IPS-NIHi7 (cell line): ENCODE data around the gene PPM1L.

ENCODE experiments used
- DNase-seq: peaks from one replicate; pipeline ENCODE4 v3.0.0; 2012; ENCODE audit warnings: mixed read lengths; ENCODE audit errors: extremely low spot score

Gene PPM1L

DNA sequence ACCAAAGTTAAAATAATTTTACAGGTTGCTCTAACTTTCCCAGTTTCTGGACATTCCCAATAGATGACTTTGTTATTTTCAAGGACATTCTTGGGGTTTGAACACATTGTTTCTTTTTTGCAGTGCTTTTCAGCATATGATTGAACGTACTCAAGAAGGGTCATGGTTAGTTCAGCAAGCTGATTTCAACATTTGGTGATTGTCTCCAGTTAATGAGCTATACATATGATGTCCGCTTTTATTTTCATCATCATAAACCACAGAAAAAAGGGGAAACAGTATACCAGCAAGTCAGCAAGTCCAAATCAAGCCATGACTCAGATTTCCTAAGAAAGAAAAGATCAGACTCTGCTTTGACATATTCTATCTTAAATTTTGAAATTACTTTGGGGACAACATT lies 279.7 kb downstream of the PPM1L start:
- DNase-seq, result no peak

DNA sequence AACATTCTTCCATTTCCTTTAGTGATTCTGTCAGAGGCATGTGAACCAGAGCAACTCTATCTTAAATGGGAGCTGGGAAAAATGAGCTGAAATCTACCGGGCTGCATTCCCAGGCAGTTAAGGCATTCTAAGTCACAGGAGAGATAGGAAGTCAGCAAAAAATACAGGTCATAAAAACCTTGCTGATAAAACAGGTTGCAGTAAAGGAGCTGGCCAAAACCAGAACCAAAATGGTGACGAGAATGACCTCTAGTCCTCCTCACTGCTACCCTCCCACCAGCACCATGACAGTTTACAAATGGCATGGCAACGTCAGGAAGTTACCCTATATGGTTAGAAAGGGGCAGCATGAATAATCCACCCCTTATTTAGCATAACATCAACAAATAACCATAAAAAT lies 282.7 kb downstream of the PPM1L start:
- DNase-seq, result no peak

DNA sequence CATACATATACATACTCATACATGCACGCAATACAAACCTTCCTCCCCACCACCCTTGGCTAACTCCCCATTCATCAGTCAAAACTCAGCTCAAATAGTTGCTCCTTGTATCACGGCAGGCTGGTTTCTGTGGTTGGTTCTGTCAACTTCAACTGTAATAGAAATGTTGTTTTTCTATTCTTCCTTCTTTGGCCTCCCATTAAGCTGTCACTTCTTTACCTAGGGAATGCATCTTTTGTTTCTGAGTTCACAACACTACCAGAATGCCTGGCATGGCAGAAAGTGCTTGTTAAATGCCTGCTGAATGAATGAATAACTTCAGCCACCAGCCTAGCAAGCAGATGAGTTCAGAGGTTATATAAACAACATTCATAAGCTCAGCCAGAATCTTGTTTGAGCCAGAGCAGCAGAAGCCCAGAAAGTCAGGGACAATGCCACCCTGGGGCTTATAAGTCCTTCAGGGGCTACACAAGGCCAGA lies 286.0 kb downstream of the PPM1L start:
- DNase-seq, result no peak

DNA sequence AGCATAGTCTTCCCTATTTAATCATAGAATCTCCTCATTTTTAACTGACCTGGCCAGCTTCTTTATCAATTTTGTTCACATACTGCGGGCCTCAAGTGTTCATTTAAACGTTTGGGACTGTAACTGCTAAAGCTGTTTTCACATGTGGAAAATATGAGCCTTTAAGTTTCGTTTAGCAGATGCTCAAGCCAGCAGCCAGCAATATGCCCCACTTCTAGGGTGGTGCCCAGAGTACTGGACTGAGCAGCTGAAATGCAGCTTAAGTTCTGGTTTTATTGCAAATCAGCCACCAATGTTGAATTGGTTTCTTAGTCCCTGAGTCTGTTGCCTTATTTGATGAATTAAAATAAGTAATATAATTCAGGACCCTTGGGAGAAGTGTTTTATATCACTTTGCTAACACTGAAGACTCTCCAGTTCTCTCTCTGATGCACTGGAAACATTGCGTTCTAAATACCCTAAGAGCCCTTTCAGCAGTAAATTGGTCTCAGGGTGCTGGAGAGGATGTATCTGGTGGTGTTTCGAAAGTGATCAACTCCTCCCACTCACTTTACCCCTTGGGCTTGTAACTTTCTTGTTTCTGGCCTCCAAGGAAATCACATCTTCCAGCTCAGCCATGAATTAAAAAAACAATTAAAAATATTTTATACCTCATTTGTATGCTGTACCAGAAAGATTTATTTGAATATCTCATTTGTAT lies 287.5 kb downstream of the PPM1L start:
- no peak for DNase-seq

DNA sequence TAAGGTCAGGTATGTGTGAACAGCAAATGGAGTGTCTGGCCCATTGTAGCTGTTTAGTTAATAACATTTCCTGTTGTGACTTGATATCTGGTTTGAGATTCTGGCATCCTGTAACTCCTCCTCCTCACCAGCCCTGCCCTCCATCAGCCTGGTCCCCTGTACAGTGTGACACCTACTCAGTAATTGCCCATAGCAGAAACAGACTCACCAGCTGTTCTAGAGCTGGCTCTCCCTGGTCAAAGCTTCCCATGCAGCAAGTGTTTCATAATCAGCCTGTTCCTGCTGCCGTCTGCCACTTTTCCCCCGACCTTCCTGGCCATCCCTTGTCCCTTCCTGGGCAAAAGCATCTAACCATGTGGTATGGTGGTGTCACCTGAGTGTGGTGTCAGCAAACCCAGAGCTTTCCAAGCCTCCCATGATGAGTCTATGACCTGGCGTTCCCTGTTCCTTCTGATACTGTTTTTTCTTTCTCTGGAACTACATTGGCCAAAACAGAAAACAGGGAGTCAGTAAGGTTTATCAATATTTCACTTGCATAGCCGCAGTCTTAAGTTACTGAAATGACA lies 293.7 kb downstream of the PPM1L start:
- no peak for DNase-seq

DNA sequence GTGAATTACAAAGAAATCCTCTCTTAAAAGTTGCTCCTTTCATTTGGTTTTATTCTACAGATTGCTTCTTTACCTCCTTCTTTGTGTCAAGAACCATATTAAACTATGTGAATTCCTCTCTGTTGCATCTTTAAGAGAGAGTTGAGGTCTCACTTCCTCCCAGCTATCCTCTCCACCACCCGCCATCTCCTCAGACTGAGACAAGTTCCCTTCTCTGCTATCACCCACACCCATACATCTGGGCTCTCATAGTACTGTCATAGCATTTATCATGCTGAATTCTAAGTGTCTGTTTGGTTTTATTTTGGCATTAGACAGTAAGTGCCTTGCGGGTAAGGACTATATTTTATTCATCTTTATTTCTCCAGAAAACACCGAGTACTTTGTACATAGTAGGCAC lies 294.9 kb downstream of the PPM1L start:
- DNase-seq, result no peak

DNA sequence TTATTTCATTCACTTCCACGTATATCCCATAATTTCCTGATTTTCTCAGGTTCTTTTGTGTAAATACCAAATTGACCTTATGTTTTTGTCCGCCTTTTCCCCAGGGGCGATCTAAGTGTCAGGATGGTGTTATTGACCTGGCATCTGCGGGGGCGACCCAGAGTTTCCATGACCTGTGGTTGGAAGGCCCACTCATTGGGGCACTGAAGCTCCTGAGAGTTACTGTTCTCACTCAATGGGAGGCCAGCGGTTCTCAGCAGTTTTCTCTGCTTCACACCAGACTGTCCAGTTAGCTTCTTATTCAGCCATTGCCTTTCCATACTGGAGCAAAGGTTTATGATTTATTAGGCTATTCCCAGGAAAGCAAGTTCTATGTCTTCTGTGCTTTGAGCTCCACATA lies 295.8 kb downstream of the PPM1L start:
- no peak for DNase-seq

DNA sequence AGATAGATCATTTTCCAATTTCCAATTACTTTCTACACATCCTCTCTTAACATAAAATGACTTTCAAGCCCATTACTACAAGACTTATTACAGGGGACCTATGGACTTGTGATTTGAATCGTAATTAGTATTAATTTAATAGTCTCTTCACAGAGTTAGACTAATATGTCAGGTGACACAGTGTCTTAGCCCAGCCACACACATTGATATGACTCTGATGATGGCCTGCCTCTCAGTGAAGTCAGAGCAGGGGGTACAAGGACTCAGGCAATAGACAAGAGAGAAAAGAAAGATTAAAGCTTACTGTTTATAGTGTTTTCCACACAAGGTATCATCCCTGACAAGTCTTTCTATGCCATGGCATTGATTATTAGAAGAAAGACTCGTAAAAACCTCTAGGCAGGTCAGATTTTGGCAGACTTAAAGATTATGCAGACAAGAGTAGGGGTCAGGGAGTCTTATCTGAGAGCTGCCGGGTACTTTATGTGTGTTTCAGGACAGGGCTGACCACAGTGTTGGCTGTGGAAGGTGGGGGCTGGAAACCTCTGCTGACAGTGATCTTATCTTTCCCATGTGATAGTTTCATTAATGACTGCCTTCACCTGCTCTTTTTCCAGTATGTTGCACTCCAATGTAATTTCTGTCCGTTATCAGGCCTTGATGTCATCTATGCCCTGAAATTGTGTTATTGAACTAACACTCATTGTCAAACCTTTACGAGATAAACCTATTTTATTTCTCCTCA lies 299.0 kb downstream of the PPM1L start:
- DNase-seq, result no peak

DNA sequence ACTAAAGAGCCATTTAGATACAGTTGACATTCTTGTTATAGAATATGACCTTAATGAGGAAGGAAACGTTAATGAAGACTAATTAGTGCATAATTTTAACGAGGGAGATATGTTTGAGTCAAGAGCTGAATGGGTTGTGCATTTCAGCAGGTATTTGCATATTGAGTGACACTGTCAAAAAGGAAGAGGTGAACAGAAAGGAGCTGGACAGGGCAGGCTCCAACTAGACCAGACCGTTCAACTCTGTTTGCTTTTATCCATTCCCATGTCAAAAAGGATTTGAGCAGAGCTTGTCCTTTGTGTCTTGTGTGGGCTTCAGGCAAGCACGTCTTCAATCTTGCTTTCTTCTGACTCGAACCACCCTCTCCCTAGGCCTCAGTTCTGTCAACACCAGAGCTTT lies 308.4 kb downstream of the PPM1L start:
- no peak for DNase-seq

DNA sequence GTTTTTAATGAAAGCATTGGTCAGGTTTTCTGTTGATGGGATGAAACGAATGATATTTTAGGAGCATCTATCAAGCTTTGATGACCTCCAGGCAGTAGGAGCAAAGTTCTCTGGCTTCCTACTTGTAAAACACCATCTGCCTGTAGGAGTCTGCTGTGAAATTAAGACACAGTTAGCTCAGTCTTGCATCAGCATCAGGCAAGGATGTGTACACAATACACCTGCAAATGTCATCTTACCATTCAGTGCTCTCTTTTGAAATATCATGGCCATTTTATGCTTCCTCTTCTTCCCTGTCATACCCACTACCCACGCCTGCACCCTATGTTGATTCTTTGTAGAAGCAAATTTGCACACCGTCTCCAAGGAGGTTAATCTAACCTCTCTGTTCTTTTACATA lies 310.9 kb downstream of the PPM1L start:
- no peak for DNase-seq

DNA sequence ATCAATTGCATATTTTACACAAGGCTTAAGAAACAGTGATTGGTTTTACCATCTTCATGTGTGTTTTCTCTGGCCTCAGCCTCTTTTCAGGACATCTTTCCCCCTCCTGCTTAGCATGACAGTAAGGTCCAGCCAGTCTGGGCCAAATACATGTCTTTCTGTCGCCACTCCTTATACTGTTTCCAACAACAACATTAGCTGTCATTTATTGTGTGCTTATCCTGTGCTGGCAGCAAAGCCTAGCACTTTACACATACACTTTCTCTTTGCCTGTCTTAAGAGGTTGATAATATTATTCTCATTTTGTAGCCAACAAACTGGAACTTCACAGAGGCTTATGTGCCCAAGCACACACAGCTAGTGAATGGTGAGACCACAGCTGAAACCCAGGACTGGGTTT lies 311.3 kb downstream of the PPM1L start:
- no peak for DNase-seq

DNA sequence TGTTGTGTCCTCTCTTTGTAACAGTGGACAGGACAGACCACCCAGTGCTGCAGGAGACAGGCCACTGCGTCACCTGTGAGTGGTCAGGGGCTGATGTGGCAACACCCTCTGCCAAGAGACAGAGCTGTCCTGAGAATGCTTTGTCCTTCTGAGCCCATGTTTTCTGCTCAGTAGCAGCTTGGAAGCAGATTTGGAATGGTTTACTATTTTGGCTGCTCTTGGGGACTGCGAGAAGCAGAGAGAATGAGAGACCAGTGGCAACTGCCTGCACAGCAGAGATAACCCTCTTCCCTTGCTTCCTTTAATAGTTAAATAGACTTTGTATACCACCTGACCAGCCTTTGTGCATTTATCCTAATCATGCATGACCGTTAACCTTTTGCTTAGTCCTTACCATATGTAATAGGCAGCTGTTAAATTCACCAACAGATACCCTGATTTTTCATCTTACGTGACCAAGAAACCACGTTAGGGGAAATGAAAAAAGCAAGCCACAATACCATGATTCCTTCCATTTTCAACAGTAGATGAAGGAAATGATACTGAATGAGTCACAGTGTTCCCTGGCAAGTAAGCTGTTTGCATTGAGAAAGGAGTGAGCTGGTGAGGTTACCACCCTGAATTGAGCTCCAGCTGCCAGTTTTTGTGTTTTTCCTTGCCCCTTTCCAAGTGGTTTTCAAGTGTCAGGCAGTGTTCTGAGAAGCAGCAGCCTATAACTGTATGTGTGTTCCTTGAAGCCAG lies 313.6 kb downstream of the PPM1L start:
- DNase-seq, result no peak

DNA sequence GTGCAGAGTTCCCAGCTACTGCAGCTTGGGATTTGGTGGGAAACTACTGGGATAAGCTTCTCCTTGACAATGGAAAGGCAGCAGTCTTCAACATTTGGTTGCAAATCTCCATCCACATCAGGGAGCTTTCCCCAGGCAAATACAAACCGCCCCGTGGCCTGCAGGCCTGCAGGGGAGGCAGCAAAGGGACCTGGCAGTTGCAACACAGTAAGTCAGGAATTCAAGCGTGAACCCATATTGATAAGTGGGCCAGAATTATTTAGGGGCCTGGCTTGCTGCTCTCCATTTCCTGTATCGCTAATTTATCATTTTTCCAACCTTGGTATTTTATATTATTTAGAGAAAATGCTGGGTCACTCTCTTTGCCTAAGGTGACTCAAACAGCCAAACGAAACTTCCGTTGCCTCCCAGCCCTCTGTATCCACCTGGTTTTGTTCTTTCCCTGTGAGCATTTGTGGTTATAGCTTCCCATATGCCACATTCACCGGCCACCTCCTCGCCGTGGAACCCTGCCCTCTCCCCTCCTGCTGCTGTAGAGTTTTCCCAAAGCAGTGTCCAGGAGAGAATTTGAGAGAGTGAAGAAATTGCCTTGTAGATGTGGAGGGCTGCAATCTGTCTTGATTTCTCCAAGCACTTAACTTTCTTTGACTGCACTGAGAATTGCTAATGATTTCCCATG lies 314.4 kb downstream of the PPM1L start:
- DNase-seq, result peak; percentile 19

DNA sequence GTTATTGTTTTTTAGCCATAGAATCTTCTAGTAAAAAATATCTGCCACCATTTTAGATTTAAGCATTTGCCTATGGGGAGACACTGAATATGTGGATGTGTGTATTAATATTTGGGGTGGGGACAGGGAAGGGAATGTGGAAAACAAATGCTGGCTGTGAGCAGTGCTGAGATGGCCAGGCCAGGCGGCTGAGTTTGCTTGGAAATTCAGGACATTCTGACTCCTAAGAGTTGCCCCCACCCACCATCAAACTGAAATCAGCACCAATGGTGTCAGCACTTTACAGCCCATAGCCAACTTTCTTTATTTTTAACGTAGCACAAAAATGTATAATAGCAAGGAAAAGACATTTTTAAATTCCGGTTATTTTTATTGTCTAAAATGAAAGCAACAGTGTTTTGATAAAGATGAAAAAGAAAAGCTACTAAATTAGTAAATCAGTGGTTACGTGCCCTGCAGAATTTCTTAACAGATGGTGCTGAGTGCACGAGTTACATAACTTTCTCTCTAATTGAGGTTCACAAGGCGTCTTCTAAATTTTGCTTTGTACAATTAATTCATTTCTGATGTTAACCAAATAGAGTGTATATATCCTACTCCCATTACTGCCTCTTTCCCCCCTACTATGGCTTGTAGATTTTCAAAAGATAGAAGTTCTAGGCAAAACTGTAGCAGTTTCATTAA lies 315.1 kb downstream of the PPM1L start:
- DNase-seq, result no peak

DNA sequence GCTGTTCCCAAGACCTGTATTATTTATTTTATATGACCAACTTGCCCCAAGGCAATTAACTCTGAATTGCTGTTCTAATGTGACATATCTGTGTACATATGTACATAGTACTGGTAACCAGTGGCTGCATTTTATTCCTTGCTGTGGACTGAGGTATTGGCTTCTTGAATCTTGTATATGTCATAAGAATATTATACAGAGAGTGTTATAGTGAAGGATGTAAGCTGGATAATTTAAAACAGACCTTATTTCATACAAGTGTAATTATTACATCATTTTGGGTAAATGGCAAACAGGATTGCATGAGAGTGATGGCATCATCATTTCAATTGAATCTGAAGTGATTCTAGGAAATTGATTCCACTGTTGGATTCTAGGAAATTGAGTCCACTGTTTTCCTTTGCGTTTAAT lies 316.2 kb downstream of the PPM1L start:
- no peak for DNase-seq

DNA sequence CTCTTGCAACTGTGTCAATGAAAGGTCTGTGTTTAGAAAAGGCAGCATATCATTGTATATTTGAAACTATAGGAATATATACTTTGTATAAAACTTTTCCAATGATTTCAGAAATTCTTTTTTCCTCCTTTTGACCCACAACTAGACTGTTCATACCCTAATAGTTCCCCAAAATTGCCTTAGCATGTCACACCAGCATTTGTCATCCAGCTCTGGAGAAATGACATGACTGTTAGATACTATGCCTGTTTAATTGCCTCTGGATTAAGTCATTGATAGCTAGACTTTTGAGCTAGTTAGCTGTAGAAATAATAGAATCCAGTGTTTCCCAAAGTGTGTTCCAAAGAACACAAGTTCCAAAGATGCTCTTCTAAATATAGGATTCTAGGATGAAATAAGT lies 316.7 kb downstream of the PPM1L start:
- no peak for DNase-seq

DNA sequence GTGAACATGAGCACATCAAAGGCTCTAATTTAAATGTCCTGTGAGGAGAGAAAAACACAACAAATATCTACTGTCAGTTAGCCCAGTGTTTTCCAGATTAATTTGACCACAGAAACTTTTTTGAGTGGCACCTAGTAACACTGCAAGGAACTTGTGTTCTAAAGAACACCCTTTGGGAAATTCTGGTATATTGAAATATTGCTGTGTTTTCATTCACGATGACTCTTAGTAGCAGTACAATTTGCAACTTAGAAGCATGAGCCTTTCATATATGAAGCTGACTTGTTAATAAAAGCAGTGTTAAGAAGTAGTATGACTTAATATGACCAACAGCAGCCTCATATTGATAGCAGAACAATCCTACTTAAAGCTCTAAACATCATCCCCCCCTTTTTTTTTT lies 317.1 kb downstream of the PPM1L start:
- no peak for DNase-seq

DNA sequence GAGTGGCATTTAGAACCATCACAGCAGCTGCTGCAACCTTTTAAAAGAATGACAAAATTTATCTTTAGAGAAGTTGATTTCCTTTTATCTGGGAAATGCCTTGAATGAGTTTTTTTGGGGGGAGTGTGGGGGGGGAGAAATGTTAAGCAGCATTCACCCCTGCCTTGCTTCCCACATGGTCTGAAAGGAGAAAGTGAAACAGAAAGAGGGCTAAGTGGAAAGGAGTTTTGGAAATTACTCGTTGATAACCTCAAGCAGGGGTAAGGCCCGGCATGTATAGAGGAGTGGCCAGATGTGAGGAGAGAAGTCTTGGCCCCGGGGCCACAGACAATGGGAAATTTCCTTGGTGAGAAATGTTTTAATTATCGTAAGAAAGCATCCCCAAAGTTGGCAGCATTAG lies 325.6 kb downstream of the PPM1L start:
- no peak for DNase-seq

DNA sequence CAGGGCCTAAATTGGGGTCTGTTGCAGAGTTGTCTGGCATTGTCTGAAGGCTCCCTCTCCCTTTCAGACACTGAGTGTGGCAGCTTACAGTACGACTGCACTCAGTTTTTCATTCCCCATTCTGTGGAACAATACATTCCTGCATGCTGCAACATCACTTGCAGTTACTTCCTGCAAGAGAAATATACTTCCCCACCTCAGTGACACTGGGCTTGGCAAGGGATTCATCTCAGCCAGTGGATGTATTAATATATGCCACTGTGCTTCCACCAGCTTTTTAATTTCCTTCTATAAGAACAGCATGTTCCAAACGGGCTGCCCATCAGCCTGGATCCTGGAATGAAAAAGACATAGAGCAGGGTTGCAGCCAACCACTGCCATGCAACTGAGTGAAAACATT lies 326.0 kb downstream of the PPM1L start:
- DNase-seq, result no peak

DNA sequence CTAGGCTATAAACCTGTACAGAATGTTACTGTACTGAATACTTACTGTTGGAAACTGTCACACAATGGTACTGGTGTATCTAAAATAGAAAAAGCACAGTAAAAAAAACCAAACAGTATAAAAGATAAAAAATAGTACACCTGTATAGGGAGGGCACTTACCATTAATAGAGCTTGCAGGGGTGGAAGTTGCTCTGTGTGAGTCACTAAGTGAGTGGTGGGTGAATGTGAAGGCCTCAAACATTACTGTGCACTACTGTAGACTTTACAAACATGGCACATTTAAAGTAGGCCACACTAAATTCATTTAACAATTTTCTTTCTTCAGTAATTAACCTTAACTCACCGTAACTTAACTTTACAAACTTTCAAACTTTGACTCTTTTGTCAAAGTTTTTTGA lies 327.1 kb downstream of the PPM1L start:
- no peak for DNase-seq

DNA sequence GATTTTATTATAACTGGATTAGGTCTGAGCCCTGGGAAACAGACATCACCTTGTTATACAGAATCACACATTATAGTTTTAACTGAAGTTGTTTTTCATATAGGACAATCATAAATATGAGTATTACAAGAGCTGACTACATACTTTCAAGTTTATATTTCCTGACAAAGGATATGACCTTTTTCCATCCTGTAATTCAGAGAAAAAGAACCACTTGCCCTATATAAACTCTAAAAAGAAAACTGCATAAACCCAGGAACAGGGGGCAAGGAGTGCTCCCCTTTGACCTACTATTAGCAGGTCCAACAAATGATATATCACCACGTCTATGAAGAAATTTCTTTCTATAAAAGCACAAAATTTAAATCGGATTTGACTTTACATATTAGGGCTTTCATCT lies 328.2 kb downstream of the PPM1L start:
- no peak for DNase-seq
